Glomerular visceral epithelial cell (primary cell): Measurements from ENCODE around the gene IP6K3.

Experiments
- DNase-seq: peaks from one replicate; pipeline ENCODE4 v3.0.0-alpha.2; 2016; ENCODE audit errors: extremely low spot score

Gene IP6K3

GRCh38 chr6:33746651-33747100 is at the start of gene IP6K3:
Gene IP6K3 (minus strand): TSS chr6:33746905. CDS start chr6:33735476, 11,429 bp downstream.
- peak; percentile 53 for DNase-seq

- DNase-seq = peak; percentile 41
Observed at GRCh38 chr6:33794910-33795623, 48.4 kb upstream of the IP6K3 start.

GRCh38 chr6:33792981-33793380 is 46.3 kb upstream of the IP6K3 start:
- DNase-seq = no peak

DNA sequence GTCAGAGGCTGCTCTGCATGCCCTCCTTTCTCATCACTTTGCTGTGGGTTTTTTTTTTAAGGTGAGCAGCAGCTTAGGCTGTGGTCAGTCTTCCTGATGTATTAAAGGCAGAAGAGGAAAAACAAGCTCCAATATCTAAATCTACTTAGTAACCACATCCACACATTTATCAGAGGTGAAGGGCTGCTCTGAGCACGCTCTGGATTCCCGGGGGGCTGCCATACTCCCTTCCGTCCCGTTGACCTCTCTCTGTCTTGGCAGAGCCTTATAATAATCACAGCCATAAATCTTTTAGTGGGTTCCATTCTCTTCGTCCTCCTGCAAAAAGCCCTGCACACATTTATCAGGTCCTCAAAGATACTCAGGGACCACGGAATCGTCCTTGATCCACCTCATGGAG is 44.9 kb upstream of the IP6K3 start:
- no peak for DNase-seq

GRCh38 chr6:33790910-33791309 is 44.2 kb upstream of the IP6K3 start:
- no peak for DNase-seq

DNA sequence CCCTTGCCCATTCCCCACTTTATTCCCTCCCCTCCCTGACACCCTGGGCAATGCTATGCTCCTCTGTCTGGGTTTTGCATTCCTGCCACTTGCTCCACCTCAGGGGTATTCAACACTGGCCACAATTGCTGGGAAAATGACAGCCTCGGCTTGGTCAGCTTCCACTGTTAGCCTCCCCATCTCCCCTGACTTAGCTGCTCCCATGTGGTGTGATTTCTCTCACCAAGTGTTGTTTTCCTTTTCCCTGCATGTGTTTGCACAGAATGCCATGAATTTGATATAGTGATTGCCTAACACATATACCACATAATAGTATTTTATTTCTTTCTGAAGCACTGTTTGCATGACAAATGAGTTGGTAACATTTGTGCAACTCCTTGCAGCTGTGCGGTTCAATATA is 43.7 kb upstream of the IP6K3 start:
- DNase-seq = no peak

- DNase-seq = no peak
Observed at GRCh38 chr6:33789550-33789895, 42.8 kb upstream of the IP6K3 start.

GRCh38 chr6:33788694-33789549 is 42.2 kb upstream of the IP6K3 start, which contains the start of gene LEMD2:
Gene LEMD2 (minus strand): TSS chr6:33789130. CDS start chr6:33789116, 14 bp downstream.
- peak; percentile 93 for DNase-seq

GRCh38 chr6:33787954-33788693 is 41.4 kb upstream of the IP6K3 start:
- DNase-seq = peak; percentile 66

GRCh38 chr6:33787346-33787953 is 40.7 kb upstream of the IP6K3 start:
- DNase-seq = no peak

DNA sequence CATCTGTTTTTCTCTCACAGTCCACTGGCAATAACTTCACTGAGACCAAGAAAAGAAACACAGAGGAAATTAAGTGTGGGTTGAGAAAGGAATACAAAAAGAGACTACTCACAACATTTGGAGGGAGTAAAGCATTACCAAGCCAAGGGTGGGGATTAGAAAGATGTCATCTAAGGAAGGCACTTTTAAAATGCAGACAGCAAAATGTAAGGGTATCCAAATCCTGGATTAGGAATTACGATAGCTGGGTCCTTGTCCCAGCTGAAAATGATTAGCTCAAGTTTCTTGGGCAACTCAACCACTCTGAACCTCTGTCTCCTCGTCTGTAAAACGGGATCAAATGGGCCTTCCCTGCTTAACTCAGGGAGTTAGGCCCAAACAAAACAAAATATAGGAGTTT is 40.0 kb upstream of the IP6K3 start:
- DNase-seq = no peak

DNA sequence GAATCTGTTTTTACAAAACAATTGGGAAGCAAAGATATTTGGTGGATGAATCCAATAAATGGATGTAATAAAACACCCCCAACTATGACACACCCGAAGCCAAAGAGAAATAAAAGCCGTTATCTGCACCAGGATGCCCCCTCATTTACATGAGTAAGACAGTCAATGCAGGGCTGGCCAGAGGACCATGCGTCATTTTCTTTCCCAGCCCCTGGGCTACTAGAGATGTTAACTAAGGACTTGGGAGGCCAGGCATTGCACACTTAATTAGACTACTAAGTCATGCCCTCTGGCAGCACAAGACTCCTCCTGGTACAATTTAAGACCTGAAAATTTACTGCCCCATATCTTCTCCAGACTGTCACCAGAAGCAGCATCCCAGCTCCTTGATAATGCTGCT is 39.1 kb upstream of the IP6K3 start:
- DNase-seq = no peak

GRCh38 chr6:33784787-33785186 is 38.1 kb upstream of the IP6K3 start:
- DNase-seq = no peak

DNA sequence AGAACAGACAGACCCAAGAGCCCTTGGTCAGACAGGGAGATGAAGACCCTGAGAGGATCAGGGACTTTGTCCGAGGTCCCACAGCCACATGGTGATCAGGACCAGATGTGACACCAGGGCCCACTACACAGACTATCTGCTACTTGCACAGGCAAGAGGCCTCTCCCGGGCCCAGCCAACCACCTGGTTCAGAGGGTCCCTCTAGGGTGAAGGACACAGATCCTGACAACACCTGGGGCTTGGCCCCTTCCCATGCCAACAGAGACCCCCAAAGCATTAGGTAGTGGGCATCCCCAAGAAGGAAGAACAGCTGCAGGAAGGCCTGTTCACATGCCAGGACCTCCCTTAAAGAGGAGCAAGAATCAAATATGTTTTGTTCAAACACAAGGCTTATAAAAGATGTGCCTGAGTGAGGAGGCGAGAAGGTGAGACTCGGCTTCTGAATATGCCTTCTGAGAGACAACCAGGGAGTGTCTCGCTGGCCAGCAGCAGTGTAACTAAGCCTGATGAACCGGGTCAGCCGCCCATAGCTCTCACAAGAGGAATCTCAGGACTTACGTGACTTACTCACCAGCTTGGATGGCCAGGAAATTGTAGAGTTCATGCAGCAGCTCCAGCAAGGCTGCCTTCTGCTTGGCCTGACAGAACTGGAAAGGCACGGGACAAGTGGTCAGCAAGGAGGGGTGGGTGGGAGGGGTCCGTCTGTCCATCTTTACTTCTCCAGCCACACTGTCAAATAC is 37.2 kb upstream of the IP6K3 start:
- DNase-seq = no peak

DNA sequence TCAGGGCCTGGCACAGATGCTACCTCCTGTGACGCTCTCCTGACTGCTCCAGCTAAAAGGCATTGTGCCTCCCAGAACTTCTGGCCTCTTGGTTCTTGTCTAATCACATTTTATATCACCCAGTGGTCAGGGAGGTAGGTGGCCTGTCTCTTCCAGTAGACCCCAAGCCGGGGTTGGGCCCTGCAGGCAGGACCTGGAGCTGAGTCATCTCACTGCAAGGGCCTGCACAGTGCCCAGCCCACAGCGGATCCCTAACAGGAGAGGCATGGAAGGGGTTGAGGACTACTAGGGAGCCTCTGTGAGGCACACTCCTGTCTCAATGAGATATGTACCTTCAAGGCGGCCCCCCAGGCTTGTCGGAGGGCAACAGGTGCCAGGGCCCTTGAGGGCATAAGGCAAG is 35.9 kb upstream of the IP6K3 start:
- DNase-seq = no peak

GRCh38 chr6:33781131-33781975 is 34.6 kb upstream of the IP6K3 start:
- peak; percentile 89 for DNase-seq

GRCh38 chr6:33779895-33780294 is 33.2 kb upstream of the IP6K3 start:
- no peak for DNase-seq

DNA sequence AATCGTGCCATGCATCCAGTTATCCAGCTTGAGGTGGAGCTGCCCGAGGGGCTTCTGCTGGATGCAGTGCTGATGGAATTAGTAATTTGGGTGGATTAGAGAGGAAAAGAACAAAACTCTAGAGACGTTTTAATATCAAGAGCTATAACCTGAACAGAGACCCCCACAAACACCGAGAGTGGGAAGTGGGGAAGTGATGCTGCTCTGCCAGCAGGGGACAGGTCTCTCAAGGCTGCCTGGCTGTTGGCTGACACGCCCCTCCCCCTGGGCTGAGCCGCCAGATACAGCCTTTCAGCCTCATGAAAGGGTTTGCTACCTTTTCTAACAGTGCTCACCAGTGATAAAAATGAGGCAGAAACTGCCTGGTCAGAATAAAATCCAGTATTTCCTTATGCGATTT is 32.6 kb upstream of the IP6K3 start:
- no peak for DNase-seq

DNA sequence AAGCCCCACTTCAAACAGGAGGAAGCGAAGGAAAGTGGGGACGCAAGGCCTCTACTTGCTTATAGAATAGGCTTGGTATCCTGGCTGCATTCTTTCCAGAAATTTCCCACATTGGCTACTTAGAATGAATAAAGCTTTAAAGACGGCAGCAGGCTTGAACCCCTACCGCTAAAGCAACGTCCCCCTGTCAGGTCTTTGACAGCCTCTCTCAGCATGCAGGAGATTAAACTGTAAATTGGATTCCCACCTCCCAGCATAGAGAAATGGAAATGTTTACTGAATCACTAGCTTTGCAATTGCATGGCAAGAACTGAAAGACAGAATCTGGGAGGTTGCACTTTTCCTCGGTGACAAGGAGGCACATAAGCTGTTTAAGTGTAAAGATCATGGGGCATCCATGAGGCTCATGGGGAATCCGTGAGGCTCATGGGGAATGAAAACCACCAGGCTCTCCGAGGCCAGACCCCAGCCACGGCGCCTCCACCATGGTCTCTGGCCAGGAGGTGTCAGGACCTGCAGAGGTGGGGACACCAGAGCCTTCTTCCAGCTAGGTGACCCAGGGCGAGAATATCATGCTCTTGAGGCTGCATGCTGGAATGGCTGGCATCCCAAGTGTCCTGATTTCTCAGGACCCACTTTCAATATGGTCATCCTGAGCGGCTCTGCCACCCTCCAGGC is 31.9 kb upstream of the IP6K3 start:
- no peak for DNase-seq
